HEK293 (cell line): ENCODE measurements around the gene B4GALNT4.

Experiments
- CTCF ChIA-PET: fragments of 350-600 bp; formaldehyde crosslinking; extraction: SDS; loops from one replicate; lab custom pipeline; 2021; ENCODE audit warnings: antibody characterized with exemption; lab: Yijun Ruan, JAX
- POLR2A ChIA-PET: fragments of 300-600 bp; formaldehyde crosslinking; extraction: SDS; loops from one replicate; lab custom pipeline; 2020; ENCODE audit warnings: antibody characterized with exemption, inconsistent platforms; lab: Yijun Ruan, JAX
- H3K27ac ChIP-seq: fragments of 200-500 bp; sonication (Bioruptor generic); 2 replicates; pipeline ENCODE4 v1.5.1; 2014; ENCODE audit warnings: low read depth, low read length, control low read depth, inconsistent platforms; ENCODE audit errors: extremely low read depth
- H3K36me3 ChIP-seq, 2 experiments: fragments of 200-500 bp in 1 of 2; sonication (Bioruptor generic) in 1 of 2; 1 replicate in 1 of 2; 2 replicates in 1 of 2; pipeline ENCODE4 v1.5.1; 2014 to 2017; ENCODE audit warnings: inconsistent platforms in 2 of 2, low read length in 2 of 2; ENCODE audit not compliant: control insufficient read depth in 2 of 2, insufficient read depth in 1 of 2
- H3K4me1 ChIP-seq: fragments of 200-500 bp; sonication (Bioruptor generic); 2 replicates; pipeline ENCODE4 v1.5.1; 2014; ENCODE audit warnings: mild to moderate bottlenecking, low read length, inconsistent platforms; ENCODE audit not compliant: control insufficient read depth, insufficient read depth
- H3K4me3 ChIP-seq: 2 replicates; pipeline ENCODE4 v1.5.1; 2011; ENCODE audit warnings: low read depth, mild to moderate bottlenecking, control low read depth, low read length, moderate library complexity
- H3K9me3 ChIP-seq: fragments of 200-500 bp; sonication (Bioruptor generic); 2 replicates; pipeline ENCODE4 v1.5.1; 2014; ENCODE audit warnings: low read depth, low read length, inconsistent platforms; ENCODE audit not compliant: control insufficient read depth, insufficient read depth
- GLIS1 ChIP-seq: fragments of 450-650 bp; formaldehyde crosslinking; IDR thresholded peaks from 2 replicates; pipeline ENCODE4 v1.5.1; 2016; ENCODE audit warnings: missing biosample characterization, missing genetic modification characterization
- HOXA7 ChIP-seq: sonication (generic); formaldehyde crosslinking; IDR thresholded peaks from 2 replicates; pipeline ENCODE4 v1.8.1; 2022; ENCODE audit warnings: missing genetic modification reagents, borderline replicate concordance
- MZF1 ChIP-seq: fragments of 450-650 bp; formaldehyde crosslinking; IDR thresholded peaks from 2 replicates; pipeline ENCODE4 v1.5.1; 2017; ENCODE audit warnings: missing biosample characterization, missing genetic modification characterization, borderline replicate concordance
- ZNF155 ChIP-seq: fragments of 450-650 bp; formaldehyde crosslinking; IDR thresholded peaks from 2 replicates; pipeline ENCODE4 v1.5.1; 2016; ENCODE audit warnings: missing biosample characterization, missing genetic modification characterization
- ZNF184 ChIP-seq: fragments of 450-650 bp; IDR thresholded peaks from 2 replicates; pipeline ENCODE4 v1.5.1; 2018; ENCODE audit warnings: missing biosample characterization, mild to moderate bottlenecking, missing genetic modification characterization
- ZNF366 ChIP-seq: fragments of 450-650 bp; formaldehyde crosslinking; conservative IDR thresholded peaks from 2 replicates; pipeline ENCODE4 v1.5.1; 2016; ENCODE audit warnings: missing biosample characterization, missing genetic modification characterization
- ZNF501 ChIP-seq: fragments of 450-650 bp; formaldehyde crosslinking; IDR thresholded peaks from 2 replicates; pipeline ENCODE4 v1.5.1; 2016; ENCODE audit warnings: missing biosample characterization, missing genetic modification characterization
- ZNF558 ChIP-seq: fragments of 450-650 bp; formaldehyde crosslinking; IDR thresholded peaks from 2 replicates; pipeline ENCODE4 v1.5.1; 2016; ENCODE audit warnings: missing biosample characterization, missing genetic modification characterization
- ZNF560 ChIP-seq: fragments of 450-650 bp; formaldehyde crosslinking; IDR thresholded peaks from 2 replicates; pipeline ENCODE4 v1.5.1; 2017; ENCODE audit warnings: missing biosample characterization, missing genetic modification characterization, borderline replicate concordance
- ZNF571 ChIP-seq: fragments of 450-650 bp; formaldehyde crosslinking; IDR thresholded peaks from 2 replicates; pipeline ENCODE4 v1.5.0; 2017; ENCODE audit warnings: missing biosample characterization, missing genetic modification characterization
- ZNF596 ChIP-seq: fragments of 450-650 bp; IDR thresholded peaks from 2 replicates; pipeline ENCODE4 v1.5.0; 2018; ENCODE audit warnings: missing biosample characterization, mild to moderate bottlenecking, missing genetic modification characterization, moderate library complexity
- ZNF658 ChIP-seq: fragments of 450-650 bp; formaldehyde crosslinking; IDR thresholded peaks from 2 replicates; pipeline ENCODE4; 2016; ENCODE audit warnings: missing biosample characterization, missing genetic modification characterization
- ZNF76 ChIP-seq: fragments of 450-650 bp; formaldehyde crosslinking; IDR thresholded peaks from 2 replicates; pipeline ENCODE4; 2016; ENCODE audit warnings: low read depth, missing biosample characterization, missing genetic modification characterization, borderline replicate concordance
- ZNF837 ChIP-seq: fragments of 450-650 bp; formaldehyde crosslinking; IDR thresholded peaks from 2 replicates; pipeline ENCODE4 v1.5.1; 2016; ENCODE audit warnings: missing biosample characterization, missing genetic modification characterization
- TF ChIP-seq, protein P1 (sequence below): fragments of 450-650 bp; formaldehyde crosslinking; IDR thresholded peaks from 2 replicates; pipeline ENCODE4 v1.5.1; 2016; ENCODE audit warnings: missing biosample characterization, missing genetic modification characterization
- TF ChIP-seq, protein P2 (sequence below): fragments of 450-650 bp; formaldehyde crosslinking; IDR thresholded peaks from 2 replicates; pipeline ENCODE4 v1.5.1; 2016; ENCODE audit warnings: missing biosample characterization, missing genetic modification characterization
- TF ChIP-seq, protein P3 (sequence below): fragments of 450-650 bp; formaldehyde crosslinking; IDR thresholded peaks from 2 replicates; pipeline ENCODE4 v1.5.1; 2016; ENCODE audit warnings: missing biosample characterization, missing genetic modification characterization

B4GALNT4 gene

DNA sequence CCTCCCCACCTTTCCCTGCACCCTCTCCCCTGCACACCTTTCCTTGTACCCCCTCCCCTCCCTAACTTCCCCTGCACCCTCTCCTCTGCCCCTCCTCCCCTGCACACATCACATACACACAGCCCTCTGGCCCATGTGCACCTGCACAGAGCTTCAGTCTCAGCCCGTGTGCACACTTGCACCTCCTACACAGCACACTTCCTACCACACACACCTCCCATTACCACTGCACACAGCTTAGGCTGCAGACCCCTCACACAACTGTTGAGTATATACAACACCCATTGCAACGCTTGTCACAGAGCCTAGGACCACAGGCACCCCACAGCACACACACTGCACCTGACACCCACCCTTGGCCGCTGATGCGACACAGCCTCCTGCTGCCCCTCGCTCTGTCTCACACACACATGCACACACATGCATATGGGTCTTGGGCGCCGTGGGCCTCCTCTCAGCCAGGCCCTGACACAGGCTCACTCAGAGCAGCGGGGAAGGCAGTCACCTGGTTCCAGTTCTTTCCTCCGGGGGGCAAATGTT is 45.1 kb downstream of the B4GALNT4 start (continued):
- no peak for TF ChIP-seq ZNF596 (tag by site-specific recombination)

DNA sequence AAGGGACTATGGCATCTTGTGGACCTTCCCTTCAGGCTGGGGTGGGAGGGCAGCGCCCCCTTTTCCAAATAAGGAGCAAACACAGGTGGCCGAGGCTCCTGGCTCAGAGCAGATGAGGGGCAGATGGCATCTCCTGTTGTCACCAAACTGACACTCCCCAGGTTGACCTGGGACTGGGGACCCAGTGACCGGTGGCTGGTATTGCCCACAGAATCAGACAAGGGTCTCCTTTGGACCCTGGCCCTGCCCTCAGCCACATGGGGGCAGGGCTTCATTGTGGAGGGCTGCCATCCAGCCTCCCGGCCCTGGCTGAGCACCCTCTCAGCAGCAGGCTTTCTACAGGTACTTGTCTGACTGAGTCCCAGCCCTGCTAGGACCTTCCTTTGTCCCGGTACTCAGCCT is 46.3 kb downstream of the B4GALNT4 start:
- H3K4me1 ChIP-seq, result no peaks in the 10 kb centered on the region
- H3K36me3 ChIP-seq, result no peaks in the 10 kb centered on the region
- no peaks in the 10 kb centered on the region for H3K9me3 ChIP-seq
- POLR2A ChIA-PET, result no interaction called here
- TF ChIP-seq ZNF571 (tag by site-specific recombination) (no peak), ZNF76 (no peak), ZNF658 (no peak), ZNF560 (tag by site-specific recombination) (no peak)
- TF ChIP-seq, protein P1, sequence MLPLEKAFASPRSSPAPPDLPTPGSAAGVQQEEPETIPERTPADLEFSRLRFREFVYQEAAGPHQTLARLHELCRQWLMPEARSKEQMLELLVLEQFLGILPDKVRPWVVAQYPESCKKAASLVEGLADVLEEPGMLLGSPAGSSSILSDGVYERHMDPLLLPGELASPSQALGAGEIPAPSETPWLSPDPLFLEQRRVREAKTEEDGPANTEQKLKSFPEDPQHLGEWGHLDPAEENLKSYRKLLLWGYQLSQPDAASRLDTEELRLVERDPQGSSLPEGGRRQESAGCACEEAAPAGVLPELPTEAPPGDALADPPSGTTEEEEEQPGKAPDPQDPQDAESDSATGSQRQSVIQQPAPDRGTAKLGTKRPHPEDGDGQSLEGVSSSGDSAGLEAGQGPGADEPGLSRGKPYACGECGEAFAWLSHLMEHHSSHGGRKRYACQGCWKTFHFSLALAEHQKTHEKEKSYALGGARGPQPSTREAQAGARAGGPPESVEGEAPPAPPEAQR (tag by site-specific recombination), result no peak
- TF ChIP-seq, protein P2, sequence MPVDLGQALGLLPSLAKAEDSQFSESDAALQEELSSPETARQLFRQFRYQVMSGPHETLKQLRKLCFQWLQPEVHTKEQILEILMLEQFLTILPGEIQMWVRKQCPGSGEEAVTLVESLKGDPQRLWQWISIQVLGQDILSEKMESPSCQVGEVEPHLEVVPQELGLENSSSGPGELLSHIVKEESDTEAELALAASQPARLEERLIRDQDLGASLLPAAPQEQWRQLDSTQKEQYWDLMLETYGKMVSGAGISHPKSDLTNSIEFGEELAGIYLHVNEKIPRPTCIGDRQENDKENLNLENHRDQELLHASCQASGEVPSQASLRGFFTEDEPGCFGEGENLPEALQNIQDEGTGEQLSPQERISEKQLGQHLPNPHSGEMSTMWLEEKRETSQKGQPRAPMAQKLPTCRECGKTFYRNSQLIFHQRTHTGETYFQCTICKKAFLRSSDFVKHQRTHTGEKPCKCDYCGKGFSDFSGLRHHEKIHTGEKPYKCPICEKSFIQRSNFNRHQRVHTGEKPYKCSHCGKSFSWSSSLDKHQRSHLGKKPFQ (tag by site-specific recombination), result no peak
- CTCF ChIA-PET, result interaction anchor here (0.8 kb wide), 1 partner anchor 28 kb away, joined by 4 read pairs; no protein-coding TSS in a partner anchor
- H3K27ac ChIP-seq, result no peak overlapping the region
- H3K4me3 ChIP-seq, result no peak overlapping the region

DNA sequence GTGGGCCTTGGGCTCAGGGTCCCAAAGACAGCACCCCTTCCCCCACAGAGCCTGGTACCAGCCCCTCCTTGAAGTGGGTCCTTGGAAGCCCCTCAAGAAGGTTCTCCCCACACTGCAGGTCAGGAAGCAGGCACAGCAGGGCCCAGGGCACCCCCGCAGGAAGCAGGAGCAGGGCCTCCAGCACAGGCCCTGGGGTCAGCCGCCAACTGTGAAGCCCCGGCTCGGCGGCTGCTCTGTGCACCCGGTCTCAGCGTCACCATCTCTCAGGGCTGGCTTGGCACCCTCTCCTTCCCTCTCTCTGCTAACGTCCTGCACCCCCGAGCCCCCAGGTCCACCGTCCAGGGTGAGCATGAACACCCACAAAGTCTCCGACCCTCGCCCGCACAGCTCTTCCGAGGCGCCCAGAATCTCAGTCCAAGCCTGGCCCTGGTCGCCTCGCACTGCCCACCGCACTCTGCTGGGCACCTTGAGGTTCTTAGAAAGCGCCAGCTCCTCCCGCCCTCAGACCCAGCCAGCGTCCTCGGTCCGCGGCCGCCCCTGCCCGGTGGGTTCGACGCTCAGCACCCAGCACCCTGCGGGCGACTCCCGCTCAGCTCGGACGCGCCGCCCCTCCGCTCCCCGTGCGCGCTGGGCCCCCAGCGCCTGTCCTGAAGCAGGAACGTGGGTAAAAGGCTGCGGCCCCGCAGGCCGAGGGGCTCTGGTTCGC is 46.9 kb downstream of the B4GALNT4 start:
- H3K36me3 ChIP-seq, result no peaks in the 10 kb centered on the region
- TF ChIP-seq MZF1 (tag by site-specific recombination), result no peak
- TF ChIP-seq ZNF184 (tag by site-specific recombination), result no peak
- TF ChIP-seq GLIS1 (tag by site-specific recombination), result no peak
- no peak for TF ChIP-seq ZNF76
- TF ChIP-seq HOXA7, result no peak
- TF ChIP-seq, protein P3, sequence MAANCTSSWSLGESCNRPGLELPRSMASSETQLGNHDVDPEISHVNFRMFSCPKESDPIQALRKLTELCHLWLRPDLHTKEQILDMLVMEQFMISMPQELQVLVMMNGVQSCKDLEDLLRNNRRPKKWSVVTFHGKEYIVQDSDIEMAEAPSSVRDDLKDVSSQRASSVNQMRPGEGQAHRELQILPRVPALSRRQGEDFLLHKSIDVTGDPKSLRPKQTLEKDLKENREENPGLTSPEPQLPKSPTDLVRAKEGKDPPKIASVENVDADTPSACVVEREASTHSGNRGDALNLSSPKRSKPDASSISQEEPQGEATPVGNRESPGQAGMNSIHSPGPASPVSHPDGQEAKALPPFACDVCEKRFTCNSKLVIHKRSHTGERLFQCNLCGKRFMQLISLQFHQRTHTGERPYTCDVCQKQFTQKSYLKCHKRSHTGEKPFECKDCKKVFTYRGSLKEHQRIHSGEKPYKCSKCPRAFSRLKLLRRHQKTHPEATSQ (tag by site-specific recombination), result no peak
- TF ChIP-seq ZNF501 (tag by site-specific recombination), result no peak
- no peak for TF ChIP-seq ZNF658
- no peak for TF ChIP-seq ZNF558
- TF ChIP-seq ZNF837 (tag by site-specific recombination), result no peak
- TF ChIP-seq ZNF155, result no peak
- TF ChIP-seq ZNF366, result no peak
- no peaks in the 10 kb centered on the region for H3K4me1 ChIP-seq
- H3K27ac ChIP-seq, result no peak overlapping the region
- no peaks in the 10 kb centered on the region for H3K9me3 ChIP-seq
- H3K4me3 ChIP-seq, result no peak overlapping the region
- CTCF ChIA-PET, result no interaction called here
- POLR2A ChIA-PET, result interaction anchor here (0.8 kb wide), 1 partner anchor 9 kb away, joined by 4 read pairs; no protein-coding TSS in a partner anchor
